ENCODE measurements around the gene PCNX1.
"Not testable (repeated sequence)": the region's sequence is repeated elsewhere in the genome, so short reads cannot be mapped to it uniquely, and the experiment has no call there.

PCNX1 gene

DNA sequence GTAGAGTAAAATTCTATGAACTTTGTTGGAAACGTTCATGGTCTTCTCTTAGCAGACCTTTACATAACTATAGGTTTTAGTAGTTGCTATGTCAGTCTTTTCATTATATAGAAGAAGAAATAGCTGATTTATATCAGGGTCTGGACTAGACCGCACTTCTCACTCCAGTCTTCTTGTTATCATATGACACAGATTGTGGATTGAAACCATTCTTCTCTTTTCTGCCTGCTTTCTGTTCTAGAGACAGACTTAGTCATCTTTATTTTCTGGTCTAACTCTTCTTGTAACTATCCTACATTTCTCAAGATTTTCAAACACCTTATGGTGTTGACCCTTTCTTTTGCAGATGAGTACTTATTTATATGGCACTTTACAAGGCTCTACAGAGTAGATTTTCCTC is 55.7 kb downstream of the PCNX1 start:
- DNase-seq (ENCODE audit: low read depth) = no peak

DNA sequence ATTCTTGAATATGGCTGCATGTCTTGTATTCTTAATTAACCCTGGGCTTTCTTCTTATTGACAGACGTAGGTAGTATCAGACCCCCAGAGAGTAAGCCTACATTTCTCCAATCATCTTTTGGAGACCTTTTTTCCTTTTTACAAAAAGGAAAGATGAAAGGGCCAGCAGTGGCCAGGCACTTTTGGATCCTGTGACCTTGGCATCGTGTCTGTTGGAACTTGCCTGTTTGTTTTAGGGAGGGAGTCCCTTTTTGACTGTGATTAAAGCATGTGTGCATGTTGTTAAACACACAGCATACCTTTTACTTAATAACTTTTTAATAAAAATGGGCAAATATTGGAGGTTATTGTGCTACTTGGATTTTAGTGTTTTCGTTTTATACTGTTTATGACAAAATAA is 57.2 kb downstream of the PCNX1 start:
- DNase-seq (ENCODE audit: low read depth) = no peak

DNA sequence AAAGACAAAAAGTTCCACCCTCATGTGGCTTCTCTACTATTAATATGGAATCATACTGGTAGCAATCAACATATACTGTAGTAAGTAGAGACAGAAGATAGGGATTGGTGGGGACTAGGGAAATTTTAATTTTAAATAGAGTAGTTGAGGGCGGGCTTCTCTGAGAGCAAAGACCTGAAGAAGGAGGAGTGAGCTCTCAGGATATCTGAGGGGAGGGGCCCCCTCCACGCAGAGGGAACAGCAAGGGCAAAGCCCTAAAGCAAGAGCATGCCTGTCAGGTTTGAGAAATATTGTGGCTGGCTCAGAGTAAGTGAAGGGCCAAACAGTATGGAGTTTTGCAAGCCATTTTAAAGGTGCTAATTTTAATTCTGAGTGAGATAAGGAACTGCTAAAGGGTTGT is 64.3 kb downstream of the PCNX1 start:
- DNase-seq (ENCODE audit: low read depth) = no peak

DNA sequence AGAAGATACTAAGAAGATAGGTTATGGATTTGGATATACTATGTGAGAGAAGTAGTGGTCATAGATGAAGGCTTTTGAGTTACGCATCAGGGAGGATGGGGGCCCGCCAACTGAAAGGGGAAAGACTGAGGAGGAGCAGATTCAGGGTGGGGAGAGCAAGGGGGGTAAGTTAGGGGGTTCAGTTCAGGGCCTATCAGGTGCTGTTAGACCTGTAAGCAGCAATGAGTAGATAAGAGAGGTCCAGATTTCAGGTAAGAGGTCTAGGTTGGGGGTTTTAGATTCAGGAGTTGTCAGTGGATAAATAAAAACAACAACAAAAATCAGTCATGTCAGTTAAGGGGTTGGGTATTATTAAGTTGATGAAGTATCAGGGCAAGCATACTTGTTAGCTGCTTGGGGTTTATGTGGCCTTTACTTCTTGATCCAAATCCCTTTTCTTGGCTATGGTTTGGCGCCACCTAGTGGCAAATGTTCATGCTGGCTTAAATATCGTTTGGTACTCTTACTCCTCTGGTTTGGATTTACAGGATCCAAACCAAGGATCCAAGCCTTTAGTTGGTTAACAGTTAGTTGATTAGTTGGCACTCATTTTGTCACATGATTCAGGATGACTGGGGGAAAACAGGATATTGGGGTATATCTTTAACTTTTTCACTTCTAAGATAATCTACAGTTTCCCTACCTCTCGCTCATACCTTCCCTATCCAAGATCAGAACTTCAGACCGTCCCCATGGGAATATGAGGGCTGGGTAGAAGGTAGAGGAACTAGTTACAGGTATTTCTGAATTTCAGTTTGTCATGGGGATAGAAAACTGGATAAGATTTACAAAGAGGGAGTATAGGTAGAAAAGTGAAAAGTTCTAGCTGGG is 65.1 kb downstream of the PCNX1 start:
- DNase-seq (ENCODE audit: low read depth) = peak; percentile 81

DNA sequence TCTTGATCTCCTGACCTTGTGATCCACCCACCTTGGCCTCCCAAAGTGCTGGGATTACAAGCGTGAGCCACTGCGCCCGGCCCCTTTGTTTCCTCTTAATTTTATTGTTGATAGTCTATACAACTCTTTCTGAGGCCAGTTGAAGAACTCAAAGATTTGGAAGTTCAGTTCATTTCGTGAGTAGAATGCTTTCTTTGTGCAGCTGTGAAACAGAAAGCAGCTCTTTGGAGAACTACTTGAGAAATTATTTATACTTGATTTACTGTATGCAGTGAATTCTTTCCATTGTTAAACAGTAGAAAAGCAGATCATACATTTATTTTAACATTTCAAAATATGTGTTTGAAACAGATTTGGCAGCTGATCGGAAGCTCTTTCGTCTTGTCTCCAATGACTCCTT is 69.3 kb downstream of the PCNX1 start:
- DNase-seq (ENCODE audit: low read depth) = no peak

DNA sequence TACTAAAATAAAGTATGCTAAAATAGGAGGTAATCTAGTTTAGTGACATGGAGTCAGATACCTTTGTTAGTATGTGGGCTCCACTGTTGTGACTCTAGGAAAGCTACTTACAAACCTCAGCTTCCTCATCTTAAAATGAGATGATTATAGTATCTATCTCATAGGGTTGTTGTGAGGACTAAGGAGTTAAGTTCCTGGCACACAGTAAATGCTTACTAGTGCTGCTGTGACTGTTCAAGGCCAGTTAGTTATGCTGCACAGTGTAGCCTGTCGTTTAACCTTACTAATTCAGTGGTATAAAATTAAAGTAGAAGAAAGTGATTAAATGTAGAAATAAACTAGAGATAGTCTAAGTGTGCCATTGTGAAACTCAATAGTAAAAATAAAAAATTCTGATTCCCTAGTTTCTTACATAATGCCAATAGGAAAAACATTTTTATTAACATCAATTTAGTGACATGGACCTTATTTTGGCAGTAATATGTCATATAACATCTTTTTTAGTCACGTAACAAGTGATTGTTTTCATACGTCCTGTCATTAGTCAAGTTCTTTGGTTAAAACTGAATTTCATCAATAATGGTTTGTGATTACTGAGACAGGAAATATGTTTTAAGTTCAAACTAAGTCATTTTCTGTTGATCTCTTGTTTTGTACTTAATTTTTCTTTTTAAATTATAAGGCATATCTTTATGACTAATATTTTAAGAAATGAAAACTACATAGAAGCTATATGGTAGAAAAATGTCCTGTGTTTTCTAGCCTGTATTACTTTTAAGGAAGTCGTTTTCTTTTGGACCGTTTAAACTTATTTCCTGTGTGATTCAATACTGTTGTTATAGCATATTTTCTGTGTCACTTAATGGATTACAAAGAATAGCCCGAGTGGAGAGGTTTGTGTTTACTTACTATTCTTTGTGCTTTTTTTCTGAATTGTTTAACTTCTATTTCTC is 74.0 kb downstream of the PCNX1 start:
- no peak for DNase-seq (ENCODE audit: low read depth)

DNA sequence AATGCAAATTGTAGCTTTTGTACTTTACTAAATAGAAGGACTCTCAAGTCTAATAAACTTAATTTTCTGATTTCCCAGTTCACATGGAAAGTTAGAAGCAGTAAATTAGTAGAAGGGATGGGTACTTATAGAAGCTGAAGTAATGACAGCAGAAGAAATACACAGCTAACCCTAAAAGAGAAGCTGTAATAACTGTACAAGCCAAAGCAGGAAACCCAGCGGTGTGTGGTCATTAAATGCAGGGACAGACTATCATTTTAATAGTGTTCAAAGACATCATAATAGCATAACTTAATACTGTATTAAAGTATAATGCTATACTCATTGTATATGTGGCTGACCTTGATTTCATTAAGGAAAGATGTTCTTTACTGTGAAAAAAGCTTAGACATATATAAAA is 74.9 kb downstream of the PCNX1 start:
- no peak for DNase-seq (ENCODE audit: low read depth)

DNA sequence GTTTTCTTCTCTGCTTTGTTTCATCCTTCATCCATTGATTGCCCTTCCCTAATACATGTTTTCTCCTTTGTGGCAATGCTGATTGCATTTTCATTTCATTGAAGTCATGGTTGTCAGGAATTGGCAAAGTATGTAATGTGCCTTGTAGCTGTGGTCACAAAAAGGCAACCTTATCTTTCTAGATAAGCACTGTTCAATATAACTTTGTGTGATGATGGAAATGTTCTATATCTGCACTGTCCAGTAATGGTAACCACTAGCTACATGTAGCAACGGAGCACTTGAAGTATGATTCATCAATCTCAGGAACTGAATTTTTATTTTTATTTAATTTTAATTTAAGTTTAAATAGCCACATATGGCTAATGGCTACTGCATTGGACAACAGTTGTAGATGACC is 79.8 kb downstream of the PCNX1 start:
- no peak for DNase-seq (ENCODE audit: low read depth)

DNA sequence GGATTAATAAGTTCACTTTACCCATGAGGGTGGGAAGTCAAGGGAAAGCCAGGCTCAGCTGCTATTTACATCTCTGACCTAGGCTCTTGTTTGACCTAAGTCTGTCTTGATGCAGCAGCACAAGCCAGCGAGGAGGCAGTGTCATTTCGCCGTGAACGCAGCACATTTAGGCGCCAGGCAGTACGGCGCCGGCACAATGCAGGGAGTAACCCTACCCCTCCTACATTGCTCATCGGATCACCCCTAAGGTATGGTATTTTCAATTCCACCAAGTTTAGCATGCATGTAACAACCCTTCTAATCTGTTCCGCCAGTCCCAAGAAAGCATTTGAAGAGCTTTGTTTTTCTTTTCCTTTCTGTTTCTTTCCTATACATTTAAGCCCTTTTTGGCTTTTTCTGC is 81.2 kb downstream of the PCNX1 start:
- DNase-seq (ENCODE audit: low read depth) = no peak

DNA sequence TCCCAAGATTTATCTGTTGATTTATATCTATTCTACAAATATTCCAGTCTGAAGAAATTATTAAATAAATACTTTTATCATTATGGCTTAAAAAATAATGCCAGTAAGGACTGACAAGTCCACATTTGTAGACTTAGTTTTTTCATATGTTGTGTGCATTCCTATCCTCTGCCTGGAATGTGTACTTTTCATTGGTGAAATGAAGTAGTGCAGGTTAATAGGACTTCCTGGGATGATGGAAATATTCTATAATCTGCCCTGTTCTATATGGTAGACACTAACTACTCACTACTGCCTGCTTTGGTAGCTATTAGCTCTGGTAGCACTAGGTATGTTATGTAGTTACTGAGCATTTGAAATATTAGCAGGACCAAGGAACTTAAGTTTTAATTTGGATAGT is 86.7 kb downstream of the PCNX1 start:
- DNase-seq (ENCODE audit: low read depth) = no peak

DNA sequence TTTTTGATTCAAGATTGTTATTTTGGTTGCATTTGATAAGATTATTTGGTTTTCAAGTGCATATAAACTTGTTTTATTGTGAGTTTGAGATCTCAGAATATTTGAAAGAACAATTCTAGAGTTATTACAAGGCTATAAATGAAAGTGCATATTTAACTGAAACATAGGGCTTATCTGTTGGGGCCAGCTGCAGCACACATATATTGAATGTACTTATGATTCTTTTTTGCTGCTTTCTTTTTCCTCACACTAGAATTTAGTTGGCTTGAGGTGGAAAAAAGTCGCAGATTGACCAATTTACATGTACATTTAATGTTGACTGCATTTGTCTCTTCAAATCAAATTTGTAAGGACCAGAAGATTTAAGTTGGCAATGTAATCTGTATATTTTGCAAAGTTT is 88.0 kb downstream of the PCNX1 start:
- DNase-seq (ENCODE audit: low read depth) = no peak

DNA sequence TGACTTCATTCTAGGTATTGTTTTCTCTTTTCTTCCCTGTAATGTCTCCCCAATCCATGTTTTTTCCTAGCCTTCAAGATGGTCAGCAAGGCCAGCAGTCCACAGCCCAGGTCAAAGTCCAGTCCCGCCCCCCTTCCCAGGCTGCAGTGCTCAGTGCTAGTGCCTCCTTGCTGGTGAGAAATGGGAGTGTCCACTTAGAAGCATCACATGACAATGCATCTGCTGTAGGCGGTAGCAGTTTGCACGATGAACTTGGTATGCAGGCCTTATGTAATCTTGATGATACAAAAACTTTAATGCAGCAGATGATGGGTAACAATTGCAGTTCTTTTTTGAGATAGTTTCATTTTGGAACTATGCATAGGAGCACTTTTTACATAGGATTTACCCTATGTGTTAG is 88.4 kb downstream of the PCNX1 start:
- no peak for DNase-seq (ENCODE audit: low read depth)

DNA sequence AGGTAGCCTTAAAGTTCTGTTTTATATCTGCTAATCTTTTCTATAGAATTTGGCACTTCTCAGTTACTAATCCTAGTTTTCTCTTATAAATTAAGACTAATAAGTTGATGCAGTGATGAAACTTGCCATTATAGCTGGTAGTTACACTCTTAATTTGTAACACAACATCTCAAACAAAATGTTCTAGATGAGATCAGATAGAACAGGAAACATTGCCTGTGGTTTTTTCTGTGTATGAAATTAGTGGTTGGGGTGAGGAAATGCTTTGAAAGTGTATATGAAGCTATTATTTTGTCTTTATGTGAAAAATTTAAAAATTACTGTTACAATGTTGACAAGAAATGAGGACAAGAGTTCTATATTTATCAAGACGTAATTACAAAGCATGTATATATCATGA is 91.9 kb downstream of the PCNX1 start:
- DNase-seq (ENCODE audit: low read depth) = no peak

DNA sequence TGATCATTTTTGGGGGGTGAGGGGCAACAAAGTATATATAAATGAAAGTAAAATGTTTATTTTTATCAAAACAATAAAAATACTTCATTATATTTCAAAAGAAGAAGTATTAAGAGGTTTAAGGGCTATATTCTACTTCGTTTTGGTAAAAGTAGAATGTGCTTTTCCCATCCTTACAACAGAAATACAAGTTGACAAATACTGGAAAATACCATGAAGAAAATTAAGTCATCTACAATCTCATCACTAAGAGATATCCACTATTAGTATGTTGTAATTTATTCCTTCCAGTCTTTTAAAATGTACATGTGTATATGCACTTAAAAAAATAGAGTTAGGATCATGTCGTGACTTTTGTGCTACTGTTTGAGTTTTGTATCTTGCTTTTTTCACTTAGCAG is 92.8 kb downstream of the PCNX1 start:
- no peak for DNase-seq (ENCODE audit: low read depth)

DNA sequence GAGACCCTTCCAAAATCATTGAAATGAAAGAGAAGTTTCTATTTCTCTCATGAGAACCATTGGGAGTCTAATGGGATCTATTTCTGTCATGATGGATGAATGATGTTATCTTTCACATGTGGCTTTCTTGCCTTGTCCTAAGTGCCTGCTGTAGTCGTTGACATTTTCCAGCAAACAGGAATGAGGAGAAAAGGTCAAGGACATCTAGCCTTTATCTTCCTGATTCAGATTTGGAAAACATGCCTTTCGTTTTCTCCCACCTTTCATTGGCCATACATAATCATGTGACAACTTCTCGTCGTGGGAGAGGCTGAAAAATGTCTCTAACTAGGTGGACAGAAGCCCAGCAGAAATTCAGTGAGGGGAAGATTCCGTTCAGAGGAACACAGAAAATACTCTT is 94.5 kb downstream of the PCNX1 start:
- no peak for DNase-seq (ENCODE audit: low read depth)

DNA sequence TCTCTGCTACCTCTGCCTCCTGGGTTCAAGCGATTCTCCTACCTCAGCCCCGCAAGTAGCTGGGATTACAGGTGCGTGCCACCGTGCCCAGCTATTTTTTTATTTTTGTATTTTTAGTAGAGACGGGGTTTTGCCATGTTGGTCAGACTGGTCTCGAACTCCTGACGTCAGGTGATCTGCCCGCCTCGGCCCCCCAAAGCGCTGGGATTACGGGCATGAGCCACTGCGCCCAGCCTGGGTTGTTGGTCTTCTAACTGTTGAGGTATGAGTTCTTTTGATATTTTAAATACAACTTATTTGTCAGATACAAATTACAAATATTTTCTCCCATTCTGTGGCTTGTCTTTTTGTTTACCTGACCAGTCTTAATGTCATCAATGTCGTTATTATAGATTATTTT is 95.9 kb downstream of the PCNX1 start:
- no peak for DNase-seq (ENCODE audit: low read depth)

DNA sequence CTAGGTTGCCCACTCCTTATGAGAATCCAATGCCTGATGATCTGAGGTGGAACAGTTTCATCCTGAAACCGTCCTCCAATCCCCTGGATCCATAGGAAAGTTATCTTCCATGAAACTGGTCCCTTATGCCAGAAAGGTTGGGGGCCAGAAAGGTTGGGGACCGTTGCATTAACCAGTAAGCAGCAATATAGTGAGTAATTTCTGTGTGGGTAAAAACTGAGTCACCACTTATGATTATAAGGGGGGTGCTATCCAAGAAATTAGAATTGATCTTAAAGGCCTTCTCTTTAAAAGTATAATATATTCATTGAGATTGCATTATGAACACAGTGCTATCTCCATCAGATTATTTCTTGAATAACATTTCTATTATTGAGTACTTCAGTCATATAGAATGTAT is 97.2 kb downstream of the PCNX1 start:
- DNase-seq (ENCODE audit: low read depth) = no peak

DNA sequence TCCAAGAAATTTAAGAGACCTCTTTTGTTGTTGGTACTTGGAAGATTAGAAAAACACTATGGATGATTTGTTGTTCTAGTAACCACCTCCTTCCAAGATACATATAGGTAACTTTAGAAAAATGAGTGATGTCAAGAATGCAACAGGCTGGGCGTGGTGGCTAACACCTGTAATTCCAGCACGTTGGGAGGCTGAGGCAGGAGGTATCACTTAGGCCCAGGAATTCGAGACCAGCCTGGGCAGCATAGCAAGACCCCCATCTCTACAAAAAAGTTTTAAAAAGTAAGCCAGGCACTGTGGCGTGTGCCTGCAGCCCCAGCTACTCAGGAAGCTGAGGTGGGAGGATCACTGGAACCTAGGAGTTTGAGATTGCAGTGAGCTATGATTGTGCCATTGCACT is 97.8 kb downstream of the PCNX1 start:
- no peak for DNase-seq (ENCODE audit: low read depth)

DNA sequence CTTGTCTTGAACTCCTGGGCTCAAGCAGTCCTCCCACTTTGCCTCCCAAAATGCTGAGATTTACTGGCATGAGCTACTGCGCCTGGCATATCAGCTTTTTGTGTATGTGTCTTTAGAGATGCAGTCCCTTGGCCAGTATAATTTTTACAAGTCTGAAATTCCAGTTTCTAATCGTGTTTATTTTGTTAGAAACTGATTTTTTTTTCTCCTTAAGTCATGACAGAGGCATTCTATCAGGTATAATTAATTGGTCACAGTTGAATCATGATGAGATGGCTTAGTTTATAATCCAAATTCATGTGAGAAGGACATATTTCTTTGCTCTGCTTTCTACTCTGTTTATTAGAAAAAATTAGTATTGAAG is 98.9 kb downstream of the PCNX1 start:
- no peak for DNase-seq (ENCODE audit: low read depth)

DNA sequence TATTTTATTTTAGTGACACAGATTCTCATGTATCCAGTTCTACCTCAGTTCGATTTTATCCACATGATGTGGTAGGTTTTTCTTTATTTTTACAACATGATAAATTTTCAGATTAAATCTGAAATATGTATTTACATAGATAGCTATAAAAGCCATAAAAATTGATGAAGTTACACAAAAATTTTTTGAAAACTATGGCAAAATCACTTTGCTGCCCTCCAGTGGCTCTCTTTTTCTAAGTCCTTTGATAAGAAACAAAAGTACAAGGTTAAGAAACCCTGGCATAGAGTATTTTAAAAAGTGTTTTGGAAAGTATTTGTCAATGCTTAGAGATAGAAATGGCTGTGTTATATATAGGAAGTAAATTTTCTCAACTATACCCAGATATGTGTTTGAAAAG is 104.2 kb downstream of the PCNX1 start:
- no peak for DNase-seq (ENCODE audit: low read depth)

DNA sequence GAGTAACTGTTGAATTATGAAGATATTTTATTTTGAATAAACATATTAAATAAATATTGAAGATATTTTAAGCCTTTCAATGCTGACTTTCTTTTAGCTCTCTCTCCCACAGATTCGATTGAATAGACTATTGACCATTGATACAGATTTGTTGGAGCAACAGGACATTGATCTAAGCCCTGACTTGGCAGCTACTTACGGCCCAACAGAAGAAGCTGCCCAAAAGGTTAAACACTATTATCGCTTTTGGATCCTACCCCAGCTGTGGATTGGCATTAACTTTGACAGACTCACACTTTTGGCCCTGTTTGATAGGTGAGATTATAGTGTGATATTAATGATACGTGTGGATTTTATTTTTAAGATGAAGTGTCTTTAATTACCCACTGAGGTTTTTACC is 105.6 kb downstream of the PCNX1 start:
- no peak for DNase-seq (ENCODE audit: low read depth)

DNA sequence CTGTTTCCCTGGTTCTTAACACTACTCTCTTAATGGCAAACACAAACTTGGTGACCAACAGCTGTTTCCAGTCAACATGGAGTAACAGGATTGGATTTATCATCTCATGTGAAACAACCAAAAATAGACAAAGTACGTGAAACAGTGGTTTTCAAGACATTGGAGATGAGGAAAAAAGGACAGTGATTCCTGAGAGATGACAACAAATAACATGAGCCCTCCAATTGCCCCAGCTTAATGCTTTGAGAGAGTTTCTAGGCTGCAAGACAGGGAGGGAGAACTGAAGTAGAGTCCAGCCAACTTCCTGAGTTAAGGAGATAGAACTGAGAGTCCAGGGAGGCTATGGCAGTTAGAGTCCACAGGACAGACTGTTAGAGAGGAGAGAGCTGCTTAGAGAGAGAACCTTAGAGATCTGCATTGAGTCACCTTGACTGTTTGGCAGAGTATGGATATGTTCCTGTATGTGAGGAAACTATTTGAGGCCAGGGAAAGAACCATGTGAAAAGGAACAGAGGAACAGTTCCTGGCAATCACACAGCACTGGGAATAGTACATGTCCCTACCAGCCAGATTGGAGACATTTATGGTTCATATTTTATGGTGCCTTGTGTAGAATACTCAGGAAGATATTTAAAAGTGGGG is 106.4 kb downstream of the PCNX1 start:
- DNase-seq (ENCODE audit: low read depth) = no peak

DNA sequence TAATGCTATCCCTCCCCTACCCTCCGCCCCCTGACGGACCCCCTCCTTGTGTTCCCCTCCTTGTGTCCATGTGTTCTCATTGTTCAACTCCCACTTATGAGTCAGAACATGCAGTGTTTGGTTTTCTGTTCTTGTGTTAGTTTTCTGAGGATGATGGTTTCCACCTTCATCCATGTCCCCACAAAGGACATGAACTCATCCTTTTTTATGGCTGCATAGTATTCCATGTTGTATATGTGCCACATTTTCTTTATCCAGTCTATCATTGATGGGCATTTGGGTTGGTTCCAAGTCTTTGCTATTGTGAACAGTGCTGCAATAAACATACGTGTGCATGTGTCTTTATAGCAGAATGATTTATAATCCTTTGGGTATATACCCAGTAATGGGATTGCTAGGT is 112.7 kb downstream of the PCNX1 start:
- DNase-seq (ENCODE audit: low read depth) = not testable (repeated sequence)
